DND-41 (cell line): Measurements from ENCODE around the gene RAB4A.

Experiments used
- EZH2 ChIP-seq: IDR thresholded peaks from 3 replicates; pipeline ENCODE4 v1.6.1; 2012; ENCODE audit warnings: borderline replicate concordance, low read depth, mild to moderate bottlenecking, moderate library complexity, low read length, inconsistent platforms; ENCODE audit not compliant: severe bottlenecking
- TF ChIP-seq, protein P1 (sequence below): IDR thresholded peaks from 2 replicates; pipeline ENCODE4 v1.5.1; 2012; ENCODE audit warnings: borderline replicate concordance, low read length, moderate library complexity, mild to moderate bottlenecking; ENCODE audit not compliant: poor library complexity, severe bottlenecking; ENCODE audit errors: extremely low read depth

GRCh38 chr1:229268505-229268904, 2.4 kb upstream of the RAB4A start:
- TF ChIP-seq, protein P1, sequence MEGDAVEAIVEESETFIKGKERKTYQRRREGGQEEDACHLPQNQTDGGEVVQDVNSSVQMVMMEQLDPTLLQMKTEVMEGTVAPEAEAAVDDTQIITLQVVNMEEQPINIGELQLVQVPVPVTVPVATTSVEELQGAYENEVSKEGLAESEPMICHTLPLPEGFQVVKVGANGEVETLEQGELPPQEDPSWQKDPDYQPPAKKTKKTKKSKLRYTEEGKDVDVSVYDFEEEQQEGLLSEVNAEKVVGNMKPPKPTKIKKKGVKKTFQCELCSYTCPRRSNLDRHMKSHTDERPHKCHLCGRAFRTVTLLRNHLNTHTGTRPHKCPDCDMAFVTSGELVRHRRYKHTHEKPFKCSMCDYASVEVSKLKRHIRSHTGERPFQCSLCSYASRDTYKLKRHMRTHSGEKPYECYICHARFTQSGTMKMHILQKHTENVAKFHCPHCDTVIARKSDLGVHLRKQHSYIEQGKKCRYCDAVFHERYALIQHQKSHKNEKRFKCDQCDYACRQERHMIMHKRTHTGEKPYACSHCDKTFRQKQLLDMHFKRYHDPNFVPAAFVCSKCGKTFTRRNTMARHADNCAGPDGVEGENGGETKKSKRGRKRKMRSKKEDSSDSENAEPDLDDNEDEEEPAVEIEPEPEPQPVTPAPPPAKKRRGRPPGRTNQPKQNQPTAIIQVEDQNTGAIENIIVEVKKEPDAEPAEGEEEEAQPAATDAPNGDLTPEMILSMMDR = no peak
- no peak for TF ChIP-seq EZH2
